SU-DHL-6 (cell line): ENCODE results near the gene MAP2.

ENCODE experiments used
- H2AFZ ChIP-seq: fragments of 200-600 bp; sonication (generic); 2 replicates; pipeline ENCODE4 v1.6.1; 2014; ENCODE audit warnings: low read depth, mild to moderate bottlenecking, moderate library complexity, mixed read lengths, antibody characterized with exemption, low read length; ENCODE audit not compliant: severe bottlenecking
- H3F3A ChIP-seq: fragments of 200-600 bp; shearing (Covaris generic); 2 replicates; pipeline ENCODE4 v1.6.0; 2016; ENCODE audit warnings: antibody characterized with exemption, mild to moderate bottlenecking; ENCODE audit not compliant: insufficient read depth
- H3K27ac ChIP-seq: fragments of 200-600 bp; sonication (generic); 2 replicates; pipeline ENCODE4 v1.5.1; 2016; ENCODE audit warnings: low read depth, mild to moderate bottlenecking, low read length, moderate library complexity, mixed read lengths
- H3K27me3 ChIP-seq: fragments of 200-600 bp; sonication (generic), shearing (Covaris generic); 2 replicates; pipeline ENCODE4 v1.6.0; 2014; ENCODE audit warnings: mild to moderate bottlenecking, low read length
- H3K36me3 ChIP-seq: fragments of 200-600 bp; sonication (generic); 2 replicates; pipeline ENCODE4 v1.6.1; 2014; ENCODE audit warnings: mild to moderate bottlenecking, low read length, mixed read lengths
- H3K4me2 ChIP-seq: fragments of 300-600, 200-600 bp; shearing (Covaris generic), sonication (generic); 2 replicates; pipeline ENCODE4 v1.6.0; 2014; ENCODE audit warnings: low read length, low read depth, mild to moderate bottlenecking; ENCODE audit not compliant: poor library complexity, severe bottlenecking
- H3K4me3 ChIP-seq: fragments of 200-600 bp; sonication (generic); 2 replicates; pipeline ENCODE4 v1.5.1; 2014; ENCODE audit warnings: antibody characterized with exemption, low read length, mild to moderate bottlenecking, mixed read lengths; ENCODE audit not compliant: insufficient read depth, poor library complexity, severe bottlenecking
- H3K79me2 ChIP-seq: fragments of 200-600 bp; sonication (generic); 2 replicates; pipeline ENCODE4 v1.6.1; 2014; ENCODE audit warnings: mild to moderate bottlenecking, low read length, moderate library complexity; ENCODE audit not compliant: insufficient read depth
- H3K9ac ChIP-seq: fragments of 200-600 bp; sonication (generic); 2 replicates; pipeline ENCODE4 v1.7.0; 2014; ENCODE audit warnings: mild to moderate bottlenecking, low read length
- H3K9me2 ChIP-seq: fragments of 200-600 bp; sonication (generic); replicated peaks from 2 replicates; pipeline ENCODE4 v1.6.1; 2014; ENCODE audit warnings: low read length; ENCODE audit not compliant: insufficient read depth
- H3K9me3 ChIP-seq: fragments of 200-600 bp; sonication (generic); 2 replicates; pipeline ENCODE4 v1.6.1; 2014; ENCODE audit warnings: low read length, mixed read lengths; ENCODE audit not compliant: insufficient read depth
- H4K20me1 ChIP-seq: fragments of 200-600 bp; sonication (generic); 2 replicates; pipeline ENCODE4 v1.6.1; 2014; ENCODE audit warnings: low read depth, mild to moderate bottlenecking, antibody characterized with exemption, low read length, moderate library complexity, mixed read lengths
- CTCF ChIP-seq: fragments of 200-600 bp; sonication (generic); IDR thresholded peaks from one replicate; pipeline ENCODE4 v1.5.1; 2017; ENCODE audit warnings: antibody characterized with exemption, mild to moderate bottlenecking, low read length, moderate library complexity; ENCODE audit not compliant: insufficient read depth, poor library complexity, severe bottlenecking
- EZH2phosphoT487 ChIP-seq: fragments of 200-600 bp; sonication (generic), shearing (Covaris generic); conservative IDR thresholded peaks from 2 replicates; pipeline ENCODE4 v1.6.1; 2018; ENCODE audit warnings: mild to moderate bottlenecking, antibody characterized with exemption, low read length, moderate library complexity, mixed read lengths

The MAP2 gene

GRCh38 chr2:209719034-209719433 lies 295.2 kb downstream of the MAP2 start:
- Histone ChIP-seq H3K4me2 (no peak overlapping the region), H4K20me1 (no peaks in the 10 kb centered on the region), H3K27me3 (no peaks in the 10 kb centered on the region), H2AFZ (no peak overlapping the region), H3K9ac (no peak overlapping the region), H3K9me3 (no peaks in the 10 kb centered on the region), H3K36me3 (no peaks in the 10 kb centered on the region), H3K4me3 (no peak overlapping the region), H3F3A (no peaks in the 10 kb centered on the region), H3K27ac (no peak overlapping the region), H3K79me2 (no peaks in the 10 kb centered on the region), H3K9me2 (no peaks in the 10 kb centered on the region)
- no peak for TF ChIP-seq EZH2phosphoT487
- no peak for TF ChIP-seq CTCF

GRCh38 chr2:209721497-209721896 lies 297.6 kb downstream of the MAP2 start:
- H3K4me3 ChIP-seq = no peak overlapping the region
- H2AFZ ChIP-seq = no peak overlapping the region
- H3K27me3 ChIP-seq = no peaks in the 10 kb centered on the region
- H3K9me2 ChIP-seq = no peaks in the 10 kb centered on the region
- no peaks in the 10 kb centered on the region for H3F3A ChIP-seq
- H4K20me1 ChIP-seq = no peaks in the 10 kb centered on the region
- H3K79me2 ChIP-seq = no peaks in the 10 kb centered on the region
- H3K36me3 ChIP-seq = no peaks in the 10 kb centered on the region
- H3K9me3 ChIP-seq = no peaks in the 10 kb centered on the region
- no peak overlapping the region for H3K27ac ChIP-seq
- no peak overlapping the region for H3K4me2 ChIP-seq
- no peak overlapping the region for H3K9ac ChIP-seq
- no peak for TF ChIP-seq EZH2phosphoT487
- no peak for TF ChIP-seq CTCF

- Histone ChIP-seq H3K4me3 (no peak overlapping the region), H3K9ac (no peak overlapping the region), H3K9me3 (no peaks in the 10 kb centered on the region), H3K36me3 (no peaks in the 10 kb centered on the region), H3K4me2 (no peak overlapping the region), H3K79me2 (no peaks in the 10 kb centered on the region), H4K20me1 (no peaks in the 10 kb centered on the region), H2AFZ (no peak overlapping the region), H3K9me2 (no peaks in the 10 kb centered on the region), H3K27ac (no peak overlapping the region), H3K27me3 (no peaks in the 10 kb centered on the region; the same call in 1 of the 2 replicates), H3F3A (no peaks in the 10 kb centered on the region)
- TF ChIP-seq CTCF (no peak), EZH2phosphoT487 (no peak)
Observed at GRCh38 chr2:209726311-209726710, 302.5 kb downstream of the MAP2 start.
